PC-9 (cell line): ENCODE results near the gene RNF13. TPM values are rescaled to one million over a fixed set of nuclear protein-coding genes. Genes with fewer than 3 reads are reported as not detected.
"Not testable (repeated sequence)": the region's sequence is repeated elsewhere in the genome, so short reads cannot be mapped to it uniquely, and the experiment has no call there.

ENCODE experiments used
- BruUV-seq: library from RNA; stranded (reverse); fragments of 400-500 nt; replicated peaks from 2 replicates; lab custom pipeline; 2021; lab: Mats Ljungman, UMichigan
- CTCF ChIA-PET: fragments of 300-600 bp; sonication (Branson Sonifier 250); formaldehyde crosslinking; loops from one replicate; lab custom pipeline; 2022; ENCODE audit warnings: antibody characterized with exemption; lab: Charles Lee
- POLR2A ChIA-PET: fragments of 300-600 bp; sonication (Branson Sonifier 250); formaldehyde crosslinking; loops from one replicate; lab custom pipeline; 2022; ENCODE audit warnings: antibody characterized with exemption; ENCODE audit not compliant: unreplicated experiment; lab: Charles Lee
- DNase-seq, 2 experiments: peaks; one replicate each; pipeline versions ENCODE4 v3.0.0 to v3.0.0-alpha.2; 2015 to 2022; ENCODE audit warnings: mixed read lengths in 1 of 2
- H2AFZ ChIP-seq: fragments of 200-600 bp; sonication (generic); 2 replicates; pipeline ENCODE4 v1.8.1; 2017; ENCODE audit warnings: antibody characterized with exemption
- H3F3A ChIP-seq: fragments of 200-600 bp; sonication (generic); 2 replicates; pipeline ENCODE4 v1.8.1; 2017; ENCODE audit warnings: antibody characterized with exemption, mild to moderate bottlenecking, low read depth; ENCODE audit not compliant: insufficient read depth
- H3K27ac ChIP-seq: fragments of 200-600 bp; sonication (generic); 2 replicates; pipeline ENCODE4 v1.6.1; 2016; ENCODE audit warnings: mixed run types
- H3K27me3 ChIP-seq: fragments of 200-600 bp; sonication (generic); 2 replicates; pipeline ENCODE4 v1.6.1; 2016; ENCODE audit warnings: low read depth, mixed run types; ENCODE audit not compliant: insufficient read depth
- H3K36me3 ChIP-seq: fragments of 200-600 bp; sonication (generic); 2 replicates; pipeline ENCODE4 v1.6.1; 2016; ENCODE audit warnings: low read depth, mixed run types
- H3K4me1 ChIP-seq: fragments of 200-600 bp; sonication (generic); replicated peaks from 2 replicates; pipeline ENCODE4 v1.6.1; 2016; ENCODE audit warnings: mixed run types; ENCODE audit not compliant: insufficient read depth
- H3K4me2 ChIP-seq: fragments of 200-600 bp; sonication (generic); 2 replicates; pipeline ENCODE4 v1.6.1; 2017; ENCODE audit warnings: mixed run types
- H3K4me3 ChIP-seq: fragments of 200-600 bp; sonication (generic); 2 replicates; pipeline ENCODE4 v1.6.1; 2016; ENCODE audit warnings: mixed run types
- H3K79me2 ChIP-seq: fragments of 200-600 bp; sonication (generic); 2 replicates; pipeline ENCODE4 v1.6.1; 2017; ENCODE audit warnings: low read depth, mixed run types
- H3K9me2 ChIP-seq: fragments of 200-600 bp; sonication (generic); 2 replicates; pipeline ENCODE4 v1.8.1; 2017; ENCODE audit warnings: mild to moderate bottlenecking; ENCODE audit not compliant: insufficient read depth
- H3K9me3 ChIP-seq: fragments of 200-600 bp; sonication (generic); 2 replicates; pipeline ENCODE4 v1.8.1; 2016; ENCODE audit warnings: low read depth; ENCODE audit not compliant: insufficient read depth
- H4K20me1 ChIP-seq: fragments of 200-600 bp; sonication (generic); 2 replicates; pipeline ENCODE4 v1.8.1; 2017; ENCODE audit not compliant: insufficient read depth
- EZH2 ChIP-seq: fragments of 200-600 bp; sonication (generic); IDR thresholded peaks from 2 replicates; pipeline ENCODE4 v1.8.0; 2017; ENCODE audit warnings: antibody characterized with exemption, low read depth
- intact Hi-C: fragments of 100-400 bp; cut with micrococcal nuclease; formaldehyde crosslinking; loops from one replicate; pipeline ENCODE4 v1.10.0; 2022; ENCODE audit not compliant: unreplicated experiment
- total RNA-seq: library from RNA; stranded (reverse); gene quantifications from 2 replicates; pipeline ENCODE4 v1.2.3, GENCODE V29; 2021
- TF ChIP-seq, protein P1 (sequence below): fragments of 200-600 bp; sonication (generic); conservative IDR thresholded peaks from 2 replicates; pipeline ENCODE4 v1.6.1; 2017; ENCODE audit warnings: mixed run types, antibody characterized with exemption, mild to moderate bottlenecking, moderate library complexity

The RNF13 gene
- total RNA-seq, 1 experiment from 2014 or later: 65.0 TPM

DNA sequence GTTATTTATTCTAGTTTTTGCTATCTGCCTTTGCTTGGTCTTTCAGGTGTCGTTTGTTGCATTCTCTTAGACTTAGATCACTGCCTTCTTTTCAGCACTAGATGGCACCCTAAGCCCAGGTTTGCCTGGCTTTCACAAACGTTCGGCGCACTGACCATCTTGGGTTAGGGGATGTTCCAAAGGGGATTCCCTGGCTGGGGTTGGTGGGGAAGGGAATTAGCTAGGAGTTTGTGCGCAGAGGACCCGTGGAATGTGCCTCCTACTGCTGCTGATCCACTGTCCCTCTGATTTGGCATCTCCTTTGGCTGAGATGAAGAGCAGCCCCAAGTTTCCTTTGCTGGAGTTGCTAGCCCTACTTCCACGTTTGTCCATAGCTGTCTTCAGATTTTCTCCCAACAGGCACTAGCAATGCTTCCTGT is 123.8 kb downstream of the RNF13 start:
- TF ChIP-seq, protein P1, sequence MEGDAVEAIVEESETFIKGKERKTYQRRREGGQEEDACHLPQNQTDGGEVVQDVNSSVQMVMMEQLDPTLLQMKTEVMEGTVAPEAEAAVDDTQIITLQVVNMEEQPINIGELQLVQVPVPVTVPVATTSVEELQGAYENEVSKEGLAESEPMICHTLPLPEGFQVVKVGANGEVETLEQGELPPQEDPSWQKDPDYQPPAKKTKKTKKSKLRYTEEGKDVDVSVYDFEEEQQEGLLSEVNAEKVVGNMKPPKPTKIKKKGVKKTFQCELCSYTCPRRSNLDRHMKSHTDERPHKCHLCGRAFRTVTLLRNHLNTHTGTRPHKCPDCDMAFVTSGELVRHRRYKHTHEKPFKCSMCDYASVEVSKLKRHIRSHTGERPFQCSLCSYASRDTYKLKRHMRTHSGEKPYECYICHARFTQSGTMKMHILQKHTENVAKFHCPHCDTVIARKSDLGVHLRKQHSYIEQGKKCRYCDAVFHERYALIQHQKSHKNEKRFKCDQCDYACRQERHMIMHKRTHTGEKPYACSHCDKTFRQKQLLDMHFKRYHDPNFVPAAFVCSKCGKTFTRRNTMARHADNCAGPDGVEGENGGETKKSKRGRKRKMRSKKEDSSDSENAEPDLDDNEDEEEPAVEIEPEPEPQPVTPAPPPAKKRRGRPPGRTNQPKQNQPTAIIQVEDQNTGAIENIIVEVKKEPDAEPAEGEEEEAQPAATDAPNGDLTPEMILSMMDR: peak; percentile 76
- no peak for TF ChIP-seq EZH2
- ChIA-PET CTCF (interaction anchor here (0.7 to 1.3 kb wide), 2 partner anchors 11 to 37 kb away, joined by 3 to 4 read pairs; no protein-coding TSS in a partner anchor), POLR2A (no interaction called here)
- H3K27ac ChIP-seq: no peak overlapping the region
- no peaks in the 10 kb centered on the region for H3K79me2 ChIP-seq
- H3K4me1 ChIP-seq: no peaks in the 10 kb centered on the region
- no peaks in the 10 kb centered on the region for H3K27me3 ChIP-seq
- peaks cover 4% of the 10 kb centered on the region; the same call in 1 of the 2 replicates for H3K9me3 ChIP-seq
- H3K9me2 ChIP-seq: no peaks in the 10 kb centered on the region
- BruUV-seq: no TSS peak
- peaks cover 3% of the 10 kb centered on the region; the same call in 1 of the 2 replicates for H3K36me3 ChIP-seq
- 0 out of 2 replicates have a peak, but pooled peaks cover 4% of the 10 kb centered on the region for H4K20me1 ChIP-seq
- no peak overlapping the region for H3K4me3 ChIP-seq
- peak overlapping the region; percentile 10; the same call in 1 of the 2 replicates for H3K4me2 ChIP-seq
- intact Hi-C loops: loop anchor here (2.0 to 10.0 kb wide), 5 partner anchors 172 to 1208 kb away; no protein-coding TSS in a partner anchor
- no peak overlapping the region for H2AFZ ChIP-seq
- H3F3A ChIP-seq: peaks cover 23% of the 10 kb centered on the region; the same call in 1 of the 2 replicates
- peak in 1 of 2 experiments; percentile 44 for DNase-seq

DNA sequence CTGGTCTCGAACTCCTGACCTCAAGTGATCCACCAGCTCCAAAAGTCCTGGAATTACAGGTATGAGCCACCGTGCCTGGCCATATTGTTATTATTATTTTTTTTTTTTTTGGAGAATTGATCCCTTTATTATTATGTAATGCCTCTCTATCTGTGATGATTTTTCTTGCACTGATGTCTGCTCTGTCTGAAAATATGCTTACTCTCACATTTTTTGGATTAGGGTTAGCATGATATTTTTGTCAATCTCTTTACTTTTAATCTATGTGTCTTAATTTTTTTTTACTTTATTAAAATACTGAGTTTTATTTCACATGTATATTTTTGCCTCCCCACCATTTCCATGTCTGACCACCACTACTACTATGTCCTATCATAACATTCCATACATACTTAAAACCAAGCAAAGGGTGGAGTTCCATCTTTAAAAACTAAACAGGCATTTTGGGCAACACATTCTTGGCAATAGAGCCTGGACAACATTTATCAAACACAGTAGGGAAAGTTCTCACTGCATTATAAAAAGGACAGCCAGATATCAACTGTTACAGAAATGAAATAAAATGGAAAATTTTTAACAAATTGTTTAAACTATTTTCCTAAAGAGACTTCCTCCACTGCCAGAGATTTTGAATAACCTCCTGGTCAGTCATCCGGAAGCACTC is 125.5 kb downstream of the RNF13 start:
- DNase-seq, H3K27ac ChIP-seq, H3K4me2 ChIP-seq, CTCF ChIA-PET, BruUV-seq, H3K4me1 ChIP-seq, H4K20me1 ChIP-seq, H3K9me3 ChIP-seq, H3K27me3 ChIP-seq, POLR2A ChIA-PET, H2AFZ ChIP-seq, H3K9me2 ChIP-seq, H3K36me3 ChIP-seq, H3K4me3 ChIP-seq, H3K79me2 ChIP-seq: not testable (repeated sequence)
- H3F3A ChIP-seq: peaks cover 23% of the 10 kb centered on the region; the same call in 1 of the 2 replicates
- intact Hi-C loops: loop anchor here (10.0 kb wide), 4 partner anchors 174 to 1206 kb away; no protein-coding TSS in a partner anchor

DNA sequence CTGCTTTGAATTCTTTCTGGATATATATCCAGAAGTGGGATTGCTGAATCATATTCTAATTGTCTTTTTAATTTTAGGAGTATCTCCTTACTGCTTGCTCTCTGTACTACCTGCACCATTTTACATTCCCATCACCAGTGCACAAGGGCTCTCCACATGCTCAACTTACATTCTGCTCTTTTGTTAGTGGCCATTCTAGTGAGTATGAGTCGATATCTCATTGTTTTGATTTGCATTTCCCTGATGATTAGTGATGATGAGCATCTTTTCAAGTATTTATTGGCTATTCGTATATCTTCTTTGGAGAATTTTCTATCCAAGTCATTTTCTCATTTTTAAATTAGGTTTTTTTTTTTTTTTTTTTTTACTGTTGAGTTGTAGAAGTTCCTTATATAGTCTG is 128.2 kb downstream of the RNF13 start:
- no peak overlapping the region for H3K4me2 ChIP-seq
- no peak overlapping the region for H3K27ac ChIP-seq
- POLR2A ChIA-PET: no interaction called here
- intact Hi-C loops: no loop called here
- no TSS peak for BruUV-seq
- no peaks in the 10 kb centered on the region for H3K9me2 ChIP-seq
- peaks cover 14% of the 10 kb centered on the region; the same call in 1 of the 2 replicates for H3F3A ChIP-seq
- H4K20me1 ChIP-seq: no peaks in the 10 kb centered on the region
- TF ChIP-seq EZH2: no peak
- TF ChIP-seq, protein P1: no peak
- CTCF ChIA-PET: no interaction called here
- no peaks in the 10 kb centered on the region for H3K27me3 ChIP-seq
- DNase-seq: no peak
- H3K36me3 ChIP-seq: 0 out of 2 replicates have a peak, but pooled peaks cover 11% of the 10 kb centered on the region
- no peaks in the 10 kb centered on the region for H3K79me2 ChIP-seq
- H3K9me3 ChIP-seq: 0 out of 2 replicates have a peak, but pooled peaks cover 9% of the 10 kb centered on the region
- no peaks in the 10 kb centered on the region for H3K4me1 ChIP-seq
- no peak overlapping the region for H2AFZ ChIP-seq
- H3K4me3 ChIP-seq: no peak overlapping the region
